Nephron (organoid): ENCODE measurements around the gene MIER2.

ENCODE experiments used
- H3K27ac Mint-ChIP-seq, 3 experiments: 2 replicates each; pipeline ENCODE4 v1.8.0; 2020; ENCODE audit warnings: mixed read lengths in 3 of 3, mild to moderate bottlenecking in 2 of 3, moderate library complexity in 1 of 3
- H3K27me3 Mint-ChIP-seq: 2 replicates; pipeline ENCODE4 v1.8.0; 2021; ENCODE audit warnings: low read depth, mild to moderate bottlenecking, moderate library complexity, mixed read lengths
- H3K36me3 Mint-ChIP-seq: 2 replicates; pipeline ENCODE4 v1.8.0; 2020; ENCODE audit warnings: low read depth, mixed read lengths
- H3K4me1 Mint-ChIP-seq: 2 replicates; pipeline ENCODE4 v1.8.0; 2020; ENCODE audit warnings: mixed read lengths
- H3K4me3 Mint-ChIP-seq, 3 experiments: 2 replicates each; pipeline ENCODE4 v1.8.0; 2020; ENCODE audit warnings: mild to moderate bottlenecking in 3 of 3, mixed read lengths in 3 of 3, moderate library complexity in 2 of 3
- H3K9me3 Mint-ChIP-seq: 2 replicates; pipeline ENCODE4 v1.8.0; 2020; ENCODE audit warnings: mixed read lengths
- TF ChIP-seq, protein P1 (sequence below), 3 experiments: fragments of 200-600 bp; sonication (generic); IDR thresholded peaks; one replicate each; pipeline ENCODE4 v1.5.0; 2021; ENCODE audit warnings: antibody characterized with exemption in 3 of 3; ENCODE audit not compliant: unreplicated experiment in 3 of 3

The MIER2 gene

DNA sequence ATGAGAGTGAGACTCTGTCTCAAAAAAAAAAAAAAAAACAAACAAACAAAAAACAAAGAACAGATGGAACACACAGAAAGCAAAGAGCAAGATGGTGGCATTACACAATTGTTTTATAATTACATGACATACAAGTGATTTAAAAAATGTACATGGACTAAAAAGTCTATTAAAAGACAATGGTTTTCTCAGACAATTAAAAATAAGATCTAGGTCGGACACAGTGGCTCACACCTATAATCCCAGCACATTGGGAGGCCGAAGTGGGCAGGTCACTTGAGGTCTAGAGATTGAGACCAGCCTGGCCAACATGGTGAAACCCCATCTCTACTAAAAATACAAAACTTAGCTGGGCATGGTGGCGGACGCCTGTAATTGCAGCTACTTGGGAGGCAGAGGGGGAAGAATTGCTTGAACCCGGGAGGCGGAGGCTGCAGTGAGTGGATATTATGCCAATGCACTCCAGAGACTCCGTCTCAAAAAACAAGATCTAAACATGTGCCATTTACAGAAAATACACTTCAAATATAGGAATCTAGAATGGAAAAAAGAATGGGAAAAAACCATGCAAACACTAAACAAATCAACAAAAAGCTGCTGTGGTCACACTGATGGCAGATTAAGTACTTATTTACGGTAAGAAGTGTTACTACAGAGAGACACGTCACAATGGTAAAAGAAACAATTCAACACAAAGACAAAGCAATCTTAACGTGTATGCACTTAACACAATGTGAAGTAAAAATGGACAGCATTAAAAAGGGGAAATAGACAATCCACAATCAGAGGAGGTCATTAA is 26.7 kb downstream of the MIER2 start:
- peaks cover 52% of the 10 kb centered on the region for H3K36me3 Mint-ChIP-seq
- no peaks in the 10 kb centered on the region for H3K4me1 Mint-ChIP-seq
- TF ChIP-seq, protein P1, sequence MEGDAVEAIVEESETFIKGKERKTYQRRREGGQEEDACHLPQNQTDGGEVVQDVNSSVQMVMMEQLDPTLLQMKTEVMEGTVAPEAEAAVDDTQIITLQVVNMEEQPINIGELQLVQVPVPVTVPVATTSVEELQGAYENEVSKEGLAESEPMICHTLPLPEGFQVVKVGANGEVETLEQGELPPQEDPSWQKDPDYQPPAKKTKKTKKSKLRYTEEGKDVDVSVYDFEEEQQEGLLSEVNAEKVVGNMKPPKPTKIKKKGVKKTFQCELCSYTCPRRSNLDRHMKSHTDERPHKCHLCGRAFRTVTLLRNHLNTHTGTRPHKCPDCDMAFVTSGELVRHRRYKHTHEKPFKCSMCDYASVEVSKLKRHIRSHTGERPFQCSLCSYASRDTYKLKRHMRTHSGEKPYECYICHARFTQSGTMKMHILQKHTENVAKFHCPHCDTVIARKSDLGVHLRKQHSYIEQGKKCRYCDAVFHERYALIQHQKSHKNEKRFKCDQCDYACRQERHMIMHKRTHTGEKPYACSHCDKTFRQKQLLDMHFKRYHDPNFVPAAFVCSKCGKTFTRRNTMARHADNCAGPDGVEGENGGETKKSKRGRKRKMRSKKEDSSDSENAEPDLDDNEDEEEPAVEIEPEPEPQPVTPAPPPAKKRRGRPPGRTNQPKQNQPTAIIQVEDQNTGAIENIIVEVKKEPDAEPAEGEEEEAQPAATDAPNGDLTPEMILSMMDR (IDR thresholded peaks at IDR 0.05; ENCODE audit: unreplicated experiment in 3 of 3) = no peak
- no peaks in the 10 kb centered on the region for H3K27me3 Mint-ChIP-seq
- H3K9me3 Mint-ChIP-seq = peaks cover 29% of the 10 kb centered on the region
- H3K4me3 Mint-ChIP-seq = no peak overlapping the region
- no peak overlapping the region for H3K27ac Mint-ChIP-seq

DNA sequence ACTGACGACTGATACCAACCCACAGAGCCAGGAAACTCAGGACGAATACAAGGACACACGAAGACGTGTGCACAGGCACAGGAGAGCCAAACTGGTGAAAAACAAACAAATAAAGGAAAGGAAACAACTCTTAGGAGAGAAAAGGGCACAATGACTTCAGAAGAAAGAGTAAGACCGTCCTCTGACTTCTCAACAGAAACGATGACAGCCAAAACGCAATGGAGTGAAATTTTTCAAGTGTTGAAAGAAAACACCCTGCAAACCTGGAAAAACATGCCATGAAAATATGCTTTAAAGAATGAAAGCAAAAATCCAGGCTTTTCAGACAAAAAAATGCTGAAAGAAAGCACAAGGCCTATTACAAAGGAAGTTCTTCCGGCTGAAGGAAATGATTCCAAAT is 28.8 kb downstream of the MIER2 start:
- peaks cover 25% of the 10 kb centered on the region for H3K9me3 Mint-ChIP-seq
- H3K27ac Mint-ChIP-seq = no peak overlapping the region
- H3K36me3 Mint-ChIP-seq = peaks cover 58% of the 10 kb centered on the region
- H3K4me3 Mint-ChIP-seq = no peak overlapping the region
- no peaks in the 10 kb centered on the region for H3K27me3 Mint-ChIP-seq
- no peaks in the 10 kb centered on the region for H3K4me1 Mint-ChIP-seq
- TF ChIP-seq, protein P1 (IDR thresholded peaks at IDR 0.05; ENCODE audit: unreplicated experiment in 3 of 3) = no peak

DNA sequence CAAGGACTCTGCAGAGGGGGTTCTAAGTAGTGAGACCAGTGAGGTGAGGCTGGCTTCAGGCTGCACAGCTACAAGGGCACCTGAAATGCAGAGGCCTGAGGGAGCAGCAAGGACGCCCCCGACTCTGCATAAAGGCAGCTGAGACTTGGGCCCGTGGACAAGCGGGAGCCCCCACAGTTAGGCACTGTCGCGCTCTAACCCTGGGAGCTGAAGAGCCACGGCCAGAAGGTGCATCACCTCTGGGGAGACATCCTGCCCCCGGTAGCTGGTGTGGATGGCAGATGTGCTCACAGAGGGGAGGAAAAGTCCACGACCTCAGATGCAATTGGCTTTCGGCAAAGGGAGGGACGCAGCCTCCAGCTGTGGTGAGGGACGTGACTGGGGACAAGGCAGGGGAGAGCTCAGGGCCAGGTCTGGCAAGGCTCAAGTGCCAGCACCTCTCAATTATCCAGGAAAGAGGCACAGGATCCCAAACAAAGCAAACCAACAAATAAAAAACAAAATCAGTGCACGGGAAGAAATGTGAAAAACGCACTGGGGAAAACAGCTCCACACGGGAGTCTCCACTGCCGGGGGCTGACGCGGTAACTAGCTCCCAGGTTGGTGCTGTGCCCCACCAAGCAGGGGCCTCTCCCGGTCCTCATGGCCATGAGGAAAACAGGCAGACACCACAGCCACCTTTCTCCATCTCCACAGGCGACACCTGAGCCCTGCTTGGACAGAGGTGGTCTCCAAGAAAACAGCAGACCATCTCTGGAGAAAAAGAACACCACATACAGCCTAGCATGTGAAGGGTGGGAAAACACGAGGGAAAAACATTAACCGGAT is 30.4 kb downstream of the MIER2 start:
- no peaks in the 10 kb centered on the region for H3K27me3 Mint-ChIP-seq

DNA sequence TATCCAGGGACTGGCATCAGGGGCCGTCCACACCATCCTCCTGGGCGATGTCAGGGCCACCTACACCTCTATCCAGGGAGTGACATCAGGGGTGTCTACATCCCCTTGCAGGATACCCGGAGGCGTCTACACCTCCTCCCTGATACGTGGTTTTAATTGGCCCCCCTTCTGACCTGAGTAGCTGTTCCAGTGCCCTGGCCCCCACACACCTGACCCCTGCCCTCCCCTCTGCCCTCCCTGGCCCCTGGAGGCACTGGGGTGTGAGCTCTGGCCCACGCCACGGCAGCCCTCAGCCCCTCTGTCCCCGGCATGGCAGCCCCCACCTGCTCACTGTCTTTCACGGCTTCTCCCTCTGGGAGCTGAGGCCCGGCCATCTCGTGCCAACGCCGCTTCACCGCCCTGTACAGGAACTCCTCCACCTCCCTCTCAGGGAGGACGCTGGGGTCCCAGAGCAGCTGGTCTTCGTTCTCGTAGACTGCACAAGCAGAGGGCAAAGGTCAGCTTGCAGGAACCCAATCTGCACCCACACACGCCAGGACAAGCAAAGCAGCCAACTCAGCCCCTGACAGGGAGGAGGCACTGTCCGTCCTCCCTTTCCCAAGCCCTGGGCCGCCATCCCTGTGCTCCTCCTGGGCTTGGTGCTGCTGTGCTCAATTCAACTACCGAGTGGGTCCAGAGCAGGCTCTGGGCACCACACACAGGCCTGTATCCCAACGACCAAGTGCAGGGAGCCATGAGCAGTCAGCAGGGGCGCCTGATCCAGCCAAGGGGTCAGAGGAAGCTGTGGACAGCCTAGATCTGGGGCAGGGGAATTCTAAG is 31.2 kb downstream of the MIER2 start:
- Mint-ChIP-seq H3K4me3 (no peak overlapping the region), H3K9me3 (peaks cover 15% of the 10 kb centered on the region), H3K27ac (no peak overlapping the region), H3K4me1 (no peaks in the 10 kb centered on the region), H3K27me3 (no peaks in the 10 kb centered on the region), H3K36me3 (peaks cover 59% of the 10 kb centered on the region)
- TF ChIP-seq, protein P1 (IDR thresholded peaks at IDR 0.05; ENCODE audit: unreplicated experiment in 3 of 3) = no peak

More for the DNA sequence above, 30.4 kb downstream of the MIER2 start:
- no peak overlapping the region for H3K4me3 Mint-ChIP-seq
- peaks cover 18% of the 10 kb centered on the region for H3K9me3 Mint-ChIP-seq
- TF ChIP-seq, protein P1 (IDR thresholded peaks at IDR 0.05; ENCODE audit: unreplicated experiment in 3 of 3) = no peak
- H3K4me1 Mint-ChIP-seq = no peaks in the 10 kb centered on the region
- peaks cover 62% of the 10 kb centered on the region for H3K36me3 Mint-ChIP-seq
- no peak overlapping the region for H3K27ac Mint-ChIP-seq

DNA sequence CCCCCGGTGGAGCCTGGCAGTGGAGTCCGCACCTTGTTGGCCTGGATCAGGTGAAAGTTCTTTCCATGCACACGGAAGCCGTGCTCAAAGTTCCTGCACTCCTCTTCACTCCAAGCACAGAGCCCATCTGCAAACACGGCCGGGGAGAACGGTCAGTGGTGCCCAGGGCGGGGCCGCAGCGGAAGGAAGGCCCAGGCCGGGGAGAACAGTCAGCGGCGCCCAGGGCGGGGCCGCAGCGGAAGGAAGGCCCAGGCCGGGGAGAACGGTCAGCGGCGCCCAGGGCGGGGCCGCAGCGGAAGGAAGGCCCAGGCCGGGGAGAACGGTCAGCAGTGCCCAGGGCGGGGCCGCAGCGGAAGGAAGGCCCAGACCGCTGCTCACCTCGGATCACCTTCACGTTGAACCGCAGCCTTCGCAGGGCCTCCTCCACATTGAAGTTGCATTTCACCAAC is 32.8 kb downstream of the MIER2 start:
- Mint-ChIP-seq H3K36me3 (peaks cover 51% of the 10 kb centered on the region), H3K27ac (no peak overlapping the region), H3K4me3 (no peak overlapping the region), H3K4me1 (no peaks in the 10 kb centered on the region), H3K27me3 (no peaks in the 10 kb centered on the region), H3K9me3 (peaks cover 7% of the 10 kb centered on the region)
- TF ChIP-seq, protein P1 (IDR thresholded peaks at IDR 0.05; ENCODE audit: unreplicated experiment in 3 of 3) = no peak
